SK-N-SH (cell line): ENCODE measurements around the gene PWP2.

Experiments used
- CTCF ChIP-seq: fragments of 200-600 bp; sonication (generic); IDR thresholded peaks from 2 replicates; pipeline ENCODE4 v1.6.1; 2017; ENCODE audit warnings: antibody characterized with exemption, mild to moderate bottlenecking, moderate library complexity
- EP300 ChIP-seq, 2 experiments: IDR thresholded peaks; 2 replicates each; pipeline versions ENCODE4 v1.4.0 to v1.6.1; 2012; ENCODE audit warnings: borderline replicate concordance in 1 of 2, low read depth in 1 of 2, low read length in 1 of 2
- IRF3 ChIP-seq: fragments of 150-350 bp; IDR thresholded peaks from 2 replicates; pipeline ENCODE4 v1.6.1; 2016; ENCODE audit warnings: mild to moderate bottlenecking, low read depth, low read length
- MAX ChIP-seq: IDR thresholded peaks from 2 replicates; pipeline ENCODE4 v1.4.0; 2012; ENCODE audit warnings: low read depth
- MXI1 ChIP-seq: IDR thresholded peaks from 2 replicates; pipeline ENCODE4 v1.6.1; 2012; ENCODE audit warnings: mild to moderate bottlenecking, low read depth, low read length, improper control_type of control experiment
- POLR2AphosphoS5 ChIP-seq: IDR thresholded peaks from 2 replicates; pipeline ENCODE4 v1.6.1; 2012; ENCODE audit warnings: low read depth, low read length
- RAD21 ChIP-seq: IDR thresholded peaks from 2 replicates; pipeline ENCODE4 v1.6.1; 2012; ENCODE audit warnings: mild to moderate bottlenecking, low read length
- REST ChIP-seq: IDR thresholded peaks from 2 replicates; pipeline ENCODE4 v1.6.1; 2012; ENCODE audit warnings: mild to moderate bottlenecking, low read depth, low read length, moderate library complexity
- RXRA ChIP-seq: IDR thresholded peaks from 2 replicates; pipeline ENCODE4 v1.4.0; 2012; ENCODE audit warnings: low read depth, mild to moderate bottlenecking, borderline replicate concordance
- USF2 ChIP-seq: fragments of 150-350 bp; IDR thresholded peaks from 2 replicates; pipeline ENCODE4 v1.6.1; 2017; ENCODE audit warnings: antibody characterized with exemption, low read length, low read depth, borderline replicate concordance
- YY1 ChIP-seq: IDR thresholded peaks from 2 replicates; pipeline ENCODE4 v1.4.0; 2012; ENCODE audit warnings: low read depth, mild to moderate bottlenecking
- ZBTB33 ChIP-seq: IDR thresholded peaks from 2 replicates; pipeline ENCODE4 v1.4.0; 2012; ENCODE audit warnings: low read depth, borderline replicate concordance

- no peak for TF ChIP-seq EP300 (IDR thresholded peaks at IDR 0.05; ENCODE audit: borderline replicate concordance in 1 of 2, low read depth in 1 of 2, low read length in 1 of 2)
- TF ChIP-seq REST, result no peak
- no peak for TF ChIP-seq CTCF
- no peak for TF ChIP-seq MAX
- no peak for TF ChIP-seq USF2
- no peak for TF ChIP-seq POLR2AphosphoS5
- no peak for TF ChIP-seq IRF3
- TF ChIP-seq ZBTB33, result no peak
- TF ChIP-seq RXRA, result no peak
- TF ChIP-seq YY1, result no peak
- TF ChIP-seq RAD21, result no peak
- no peak for TF ChIP-seq MXI1
Measured at GRCh38 chr21:44070391-44070790, 36.8 kb upstream of the PWP2 start.
